HG03095 (cell line): ENCODE results near the gene VPS16.

Experiments
- ATAC-seq: cut with Tn5 transposase; IDR thresholded peaks from one replicate; pipeline ENCODE4 v1.9.1; 2021; ENCODE audit warnings: moderate library complexity; ENCODE audit not compliant: unreplicated experiment

The VPS16 gene

GRCh38 chr20:2840138-2840966, at the start of gene VPS16, which contains the start of gene PCED1A:
Gene VPS16 (plus strand): TSS chr20:2840745. CDS start chr20:2840775, 30 bp downstream.
Gene PCED1A (minus strand): TSS chr20:2840655. CDS start chr20:2839912, 743 bp downstream.
- ATAC-seq: peak; percentile 95

GRCh38 chr20:2793471-2793870, 47.1 kb upstream of the VPS16 start:
- no peak for ATAC-seq

- no peak for ATAC-seq
These were observed 46.3 kb upstream of the VPS16 start for GRCh38 chr20:2794202-2794748.

GRCh38 chr20:2794866-2795447, 45.6 kb upstream of the VPS16 start:
- no peak for ATAC-seq

GRCh38 chr20:2795451-2795850, 45.1 kb upstream of the VPS16 start:
- ATAC-seq: no peak

- ATAC-seq: no peak
These were observed 44.4 kb upstream of the VPS16 start for GRCh38 chr20:2796011-2796660.

- no peak for ATAC-seq
These were observed 43.2 kb upstream of the VPS16 start for GRCh38 chr20:2797136-2797983.

GRCh38 chr20:2798095-2798805, 42.3 kb upstream of the VPS16 start:
- ATAC-seq: no peak

- no peak for ATAC-seq
These were observed 41.7 kb upstream of the VPS16 start for GRCh38 chr20:2798814-2799213.

GRCh38 chr20:2799271-2799670, 41.3 kb upstream of the VPS16 start:
- no peak for ATAC-seq

- no peak for ATAC-seq
These were observed 40.6 kb upstream of the VPS16 start for GRCh38 chr20:2799688-2800520.

- no peak for ATAC-seq
These were observed 39.8 kb upstream of the VPS16 start, which contains the start of gene CPXM1 for GRCh38 chr20:2800521-2801285. Gene CPXM1 (minus strand): TSS chr20:2800627. CDS start chr20:2800572, 55 bp downstream.

GRCh38 chr20:2801286-2801728, 39.2 kb upstream of the VPS16 start:
- ATAC-seq: no peak

GRCh38 chr20:2804041-2804828, 36.3 kb upstream of the VPS16 start:
- no peak for ATAC-seq

GRCh38 chr20:2804852-2805688, 35.5 kb upstream of the VPS16 start:
- ATAC-seq: no peak

- ATAC-seq: no peak
These were observed 34.7 kb upstream of the VPS16 start for GRCh38 chr20:2805689-2806350.
